HG03457 (cell line): ENCODE data around the gene PARK7.
"Not testable (repeated sequence)": the region's sequence is repeated elsewhere in the genome, so short reads cannot be mapped to it uniquely, and the experiment has no call there.

Experiments
- ATAC-seq: cut with Tn5 transposase; IDR thresholded peaks from one replicate; pipeline ENCODE4 v1.9.1; 2021; ENCODE audit warnings: moderate number of reproducible peaks; ENCODE audit not compliant: unreplicated experiment

Gene PARK7

DNA sequence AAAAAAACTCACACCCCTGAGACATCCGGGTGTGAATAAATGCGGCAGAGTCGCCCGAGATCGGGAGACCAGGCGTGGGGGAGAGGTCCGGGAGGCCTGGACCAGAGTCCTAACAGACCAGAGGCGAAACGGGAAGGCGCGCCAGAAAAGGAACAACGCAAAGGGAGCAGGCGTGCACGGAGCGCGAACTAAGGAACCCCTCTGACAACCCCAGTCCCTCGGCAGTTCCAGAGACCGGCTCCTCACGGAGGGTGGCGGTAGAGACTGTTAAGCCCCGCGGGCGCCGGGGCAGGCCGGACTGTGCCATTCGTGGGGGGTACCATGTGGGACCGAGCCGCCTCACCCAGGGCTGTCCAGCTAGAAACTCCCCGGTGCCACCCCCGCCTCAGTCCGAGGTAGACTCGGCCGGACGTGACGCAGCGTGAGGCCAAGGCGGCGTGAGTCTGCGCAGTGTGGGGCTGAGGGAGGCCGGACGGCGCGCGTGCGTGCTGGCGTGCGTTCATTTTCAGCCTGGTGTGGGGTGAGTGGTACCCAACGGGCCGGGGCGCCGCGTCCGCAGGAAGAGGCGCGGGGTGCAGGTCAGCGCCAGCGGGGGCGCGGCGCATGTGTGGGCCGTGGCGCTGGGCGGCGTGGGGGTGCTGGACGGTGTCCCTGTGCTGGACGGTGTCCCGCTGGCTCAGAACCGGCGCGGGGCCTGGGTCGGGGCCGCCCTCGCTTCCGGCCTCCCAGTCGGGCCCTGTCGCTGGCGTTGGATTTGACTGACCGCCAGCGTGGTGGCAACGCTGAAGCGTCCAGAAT lies at the start of gene PARK7:
Gene PARK7 (plus strand): TSS at position 496 of the 798 bp plus-strand sequence. CDS start 1,075 bp downstream, outside the sequence.
- ATAC-seq, result peak; percentile 87

- no peak for ATAC-seq
Measured at GRCh38 chr1:7912145-7912544, 49.4 kb upstream of the PARK7 start.

GRCh38 chr1:7912743-7913557 lies 48.6 kb upstream of the PARK7 start:
- no peak for ATAC-seq

- ATAC-seq, result no peak
Measured at GRCh38 chr1:7915826-7916500, 45.5 kb upstream of the PARK7 start.

GRCh38 chr1:7916501-7916830 lies 45.0 kb upstream of the PARK7 start:
- ATAC-seq, result no peak

DNA sequence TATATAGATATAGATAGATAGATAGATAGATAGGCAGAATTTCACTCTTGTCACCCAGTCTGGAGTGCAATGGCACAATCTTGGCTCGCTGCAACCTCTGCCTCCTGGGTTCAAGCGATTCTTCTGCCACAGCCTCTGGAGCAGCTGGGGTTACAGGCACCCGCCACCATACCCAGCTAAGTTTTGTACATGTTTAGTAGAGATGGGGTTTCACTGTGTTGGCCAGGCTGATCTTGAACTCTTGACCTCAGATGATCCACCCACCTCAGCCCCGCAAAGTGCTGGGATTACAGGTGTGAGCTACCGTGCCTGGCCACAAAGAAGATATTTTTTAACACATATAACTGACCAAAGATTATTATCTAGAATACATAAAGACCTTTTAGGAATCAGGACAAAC lies 43.5 kb upstream of the PARK7 start:
- not testable (repeated sequence) for ATAC-seq

- ATAC-seq, result no peak
Measured at GRCh38 chr1:7919880-7920279, 41.6 kb upstream of the PARK7 start.

- ATAC-seq, result no peak
Measured at GRCh38 chr1:7921796-7922195, 39.7 kb upstream of the PARK7 start.

- ATAC-seq, result no peak
Measured at GRCh38 chr1:7922301-7922700, 39.2 kb upstream of the PARK7 start.

DNA sequence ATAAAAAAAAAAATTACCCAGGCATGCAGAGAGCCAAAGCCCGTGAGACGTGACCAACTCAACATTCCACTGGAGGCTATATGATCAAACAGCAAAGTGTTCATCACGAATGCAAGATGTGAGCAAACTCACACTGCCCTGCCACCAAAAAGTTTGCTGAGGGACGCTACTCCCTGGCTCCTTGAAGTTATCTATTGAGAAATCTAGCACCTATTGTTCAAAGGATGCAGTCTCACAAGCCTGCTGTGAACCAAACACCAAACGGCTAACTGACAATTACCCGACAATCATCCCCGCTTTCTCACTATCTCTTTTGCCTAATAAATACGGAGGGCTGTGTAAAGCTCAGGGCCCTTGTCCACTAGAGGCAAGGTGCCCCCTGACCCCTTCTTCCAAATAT lies 34.5 kb upstream of the PARK7 start:
- not testable (repeated sequence) for ATAC-seq

DNA sequence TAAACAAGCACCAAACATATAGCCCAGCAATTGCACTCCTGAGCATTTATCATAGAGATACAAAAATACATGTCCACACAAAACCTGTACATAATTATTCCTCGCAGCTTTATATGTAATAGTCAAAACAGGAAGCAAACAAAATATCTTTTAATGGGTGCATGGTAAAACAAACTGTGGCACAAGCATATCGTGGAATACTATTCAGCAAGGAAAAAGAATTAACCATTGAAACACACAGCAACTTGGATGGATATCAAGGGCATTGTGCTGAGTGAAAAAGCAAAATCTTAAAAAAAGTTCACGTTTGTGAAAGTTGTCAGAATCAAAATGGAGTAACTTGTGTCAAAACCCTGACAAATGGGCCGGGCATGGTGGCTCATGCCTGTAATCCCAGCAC lies 33.3 kb upstream of the PARK7 start:
- no peak for ATAC-seq

- no peak for ATAC-seq
Measured at GRCh38 chr1:7929637-7930036, 31.9 kb upstream of the PARK7 start.

DNA sequence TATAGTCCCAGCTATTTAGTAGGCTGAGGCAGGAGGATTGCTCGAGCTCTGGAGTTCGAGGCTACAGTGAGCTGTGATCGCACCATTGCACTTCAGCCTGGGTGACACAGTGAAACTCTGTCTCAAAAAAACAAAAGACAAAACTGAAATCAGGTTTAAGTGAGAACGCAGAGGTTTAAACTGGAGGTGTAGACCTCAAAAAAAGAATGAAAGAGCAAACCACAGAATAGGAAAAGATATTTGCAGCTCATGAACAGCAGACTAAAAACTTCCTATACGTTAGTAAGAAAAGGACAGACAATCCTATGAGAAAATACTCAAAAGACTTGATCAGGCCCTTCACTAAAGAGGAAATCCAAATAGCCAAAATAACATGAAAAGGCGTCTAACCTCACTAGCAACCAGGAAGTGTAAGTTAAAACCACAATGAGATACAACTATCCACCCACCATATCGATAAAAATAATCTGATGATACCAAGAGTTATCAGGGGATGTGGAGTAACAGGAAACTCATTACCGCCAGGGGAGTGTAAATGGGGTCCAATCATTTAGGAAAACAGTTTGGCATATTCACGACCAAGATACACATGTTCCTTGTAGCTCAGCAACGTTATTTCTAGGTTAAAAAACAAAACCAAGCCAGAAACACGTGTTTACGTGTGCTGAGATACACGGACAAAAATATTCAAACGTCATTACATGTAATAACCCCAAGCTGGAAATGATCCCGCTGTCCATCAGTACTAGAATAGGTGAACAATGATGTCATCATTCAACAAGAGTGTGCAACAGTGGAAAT lies 30.7 kb upstream of the PARK7 start:
- ATAC-seq, result no peak

- ATAC-seq, result no peak
Measured at GRCh38 chr1:7931446-7931812, 30.1 kb upstream of the PARK7 start.

DNA sequence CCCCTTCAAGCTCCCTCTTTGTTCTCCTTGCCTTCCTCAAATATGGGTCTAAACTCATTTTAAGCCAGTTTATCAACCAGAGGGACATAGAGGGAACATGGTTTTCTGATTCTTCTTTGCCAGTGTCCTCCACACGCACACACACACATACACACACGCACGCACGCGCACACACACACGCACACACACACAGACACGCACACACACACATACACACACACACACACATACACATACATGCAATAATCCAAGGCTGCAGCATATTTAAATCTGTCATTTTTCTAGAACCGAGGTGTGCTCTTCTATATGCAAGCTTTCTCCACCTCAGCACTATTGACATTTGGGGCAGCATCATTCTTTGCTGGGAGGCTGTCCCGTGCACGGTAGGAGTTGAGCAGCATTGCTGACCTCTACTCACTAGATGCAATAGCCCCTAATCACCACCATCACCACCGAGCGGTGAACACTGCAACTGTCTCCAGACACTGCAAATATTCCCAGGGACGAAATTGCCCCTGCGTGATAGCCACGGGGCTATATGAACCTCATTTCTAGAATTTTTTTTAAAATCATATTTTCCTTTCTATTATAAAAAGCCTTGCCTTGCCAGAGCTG lies 28.9 kb upstream of the PARK7 start:
- no peak for ATAC-seq

DNA sequence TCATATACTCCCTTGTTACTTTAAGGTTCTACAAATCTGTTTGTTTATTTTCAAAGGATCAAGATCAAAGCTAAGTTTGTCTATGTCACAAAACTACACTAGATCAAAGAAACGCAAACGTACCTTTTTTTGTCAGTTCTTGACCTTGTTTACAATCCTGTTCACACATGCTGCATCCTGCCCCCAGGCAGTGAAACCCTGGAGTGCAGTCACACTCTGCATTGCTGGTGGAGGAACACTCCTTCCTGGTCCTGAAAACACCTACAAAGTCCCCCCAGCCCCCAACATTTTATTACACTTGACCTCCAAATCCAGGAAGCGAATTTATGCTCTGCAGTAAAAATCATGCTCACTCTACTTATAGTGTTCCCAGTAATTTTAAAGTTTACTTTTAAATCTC lies 23.4 kb upstream of the PARK7 start:
- ATAC-seq, result no peak

- ATAC-seq, result no peak
Measured at GRCh38 chr1:7940034-7940433, 21.5 kb upstream of the PARK7 start.

DNA sequence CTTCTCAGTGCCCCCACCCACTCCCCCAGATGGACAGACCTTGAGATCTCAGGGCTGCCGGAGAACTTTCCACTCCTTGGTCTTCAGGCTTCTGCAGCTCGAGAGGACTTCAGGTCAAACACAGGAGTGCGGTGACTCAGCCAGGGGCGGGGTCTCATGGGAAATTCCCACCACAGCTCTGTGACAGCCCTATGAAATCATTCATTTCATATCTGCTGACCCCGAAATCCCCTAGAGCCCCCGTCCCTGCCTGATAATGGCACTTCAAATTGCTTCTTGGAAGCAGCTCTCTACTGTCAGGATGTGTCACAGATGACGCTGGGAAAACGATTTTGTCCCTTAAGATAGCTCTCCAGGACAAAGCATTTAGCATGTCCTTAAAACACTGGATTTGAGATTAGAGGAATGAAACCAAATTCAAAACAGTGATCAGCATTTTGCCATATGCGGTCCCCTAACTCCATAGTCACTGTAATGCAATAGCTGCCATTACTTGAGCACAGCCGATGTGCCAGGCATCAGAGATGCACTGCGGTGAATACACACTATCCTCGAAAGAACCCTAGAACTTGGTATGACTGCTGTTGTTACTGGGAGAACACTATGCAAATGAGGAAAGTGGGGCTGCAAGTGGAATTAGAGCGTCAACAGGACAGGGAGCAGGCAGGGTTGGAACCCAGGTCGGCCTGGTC lies 20.6 kb upstream of the PARK7 start, which contains the start of gene TNFRSF9:
Gene TNFRSF9 (minus strand): TSS at position 95 of the 692 bp plus-strand sequence. CDS start 845 bp downstream, outside the sequence.
- no peak for ATAC-seq

GRCh38 chr1:7941437-7941793 lies 20.1 kb upstream of the PARK7 start:
- ATAC-seq, result no peak
